IPS DF 6.9 (cell line): ENCODE results near the gene SLC4A7.

ENCODE experiments used
- DNase-seq: peaks from one replicate; pipeline ENCODE4 v3.0.0-alpha.2; 2013; ENCODE audit warnings: low read depth, low spot score
- H3K27ac ChIP-seq: one replicate; pipeline ENCODE4 v1.5.1; 2013; ENCODE audit warnings: low read length, control low read depth
- H3K27me3 ChIP-seq: 2 replicates; pipeline ENCODE4 v1.6.1; 2013; ENCODE audit warnings: mild to moderate bottlenecking, low read length; ENCODE audit not compliant: control insufficient read depth, insufficient read depth
- H3K36me3 ChIP-seq: 2 replicates; pipeline ENCODE4 v1.6.1; 2013; ENCODE audit warnings: low read length; ENCODE audit not compliant: control insufficient read depth, insufficient read depth
- H3K4me1 ChIP-seq: 2 replicates; pipeline ENCODE4 v1.6.1; 2013; ENCODE audit warnings: low read length; ENCODE audit not compliant: control insufficient read depth, insufficient read depth
- H3K4me3 ChIP-seq: 2 replicates; pipeline ENCODE4 v1.5.1; 2013; ENCODE audit warnings: mild to moderate bottlenecking, low read length
- H3K9me3 ChIP-seq: 2 replicates; pipeline ENCODE4 v1.6.1; 2013; ENCODE audit warnings: low read length, inconsistent platforms; ENCODE audit not compliant: control insufficient read depth, insufficient read depth
- WGBS: extraction: QIAGEN DNeasy Blood & Tissue Kit; methylation state at CpG from one replicate; pipeline ENCODE4 v1.1.7; 2013; ENCODE audit warnings: mixed read lengths, missing lambda C conversion rate; ENCODE audit not compliant: insufficient read length, insufficient coverage; 5-methylcytosine and 5-hydroxymethylcytosine counted together

Gene SLC4A7

GRCh38 chr3:27360113-27361078 is 123.8 kb downstream of the SLC4A7 start:
- Histone ChIP-seq H3K27ac (no peak overlapping the region), H3K4me3 (no peak overlapping the region), H3K4me1 (no peaks in the 10 kb centered on the region; the same call in 1 of the 2 replicates), H3K9me3 (no peaks in the 10 kb centered on the region), H3K27me3 (no peaks in the 10 kb centered on the region), H3K36me3 (no peaks in the 10 kb centered on the region)
- DNase-seq, result no peak
- no CpG with 5 or more reads among the region's 7 CpGs for WGBS

- no CpG with 5 or more reads among the region's 3 CpGs for WGBS
Observed at GRCh38 chr3:27358372-27358771, 125.8 kb downstream of the SLC4A7 start.

GRCh38 chr3:27357665-27358258 is 126.4 kb downstream of the SLC4A7 start:
- DNase-seq, result peak; percentile 50
- WGBS, result no CpG with 5 or more reads among the region's 1 CpG
- H3K36me3 ChIP-seq, result no peaks in the 10 kb centered on the region
- H3K27me3 ChIP-seq, result no peaks in the 10 kb centered on the region
- H3K27ac ChIP-seq, result no peak overlapping the region
- no peaks in the 10 kb centered on the region for H3K9me3 ChIP-seq
- H3K4me1 ChIP-seq, result no peaks in the 10 kb centered on the region; the same call in 1 of the 2 replicates
- H3K4me3 ChIP-seq, result no peak overlapping the region

More at GRCh38 chr3:27358372-27358771, 125.8 kb downstream of the SLC4A7 start:
- Histone ChIP-seq H3K4me3 (no peak overlapping the region), H3K27me3 (no peaks in the 10 kb centered on the region), H3K4me1 (no peaks in the 10 kb centered on the region; the same call in 1 of the 2 replicates), H3K36me3 (no peaks in the 10 kb centered on the region), H3K9me3 (no peaks in the 10 kb centered on the region), H3K27ac (no peak overlapping the region)
- no peak for DNase-seq

- no peaks in the 10 kb centered on the region for H3K27me3 ChIP-seq
- no peak overlapping the region for H3K4me3 ChIP-seq
- no CpG with 5 or more reads among the region's 3 CpGs for WGBS
- H3K36me3 ChIP-seq, result no peaks in the 10 kb centered on the region
- H3K9me3 ChIP-seq, result no peaks in the 10 kb centered on the region
- no peak for DNase-seq
- no peak overlapping the region for H3K27ac ChIP-seq
- H3K4me1 ChIP-seq, result no peaks in the 10 kb centered on the region; the same call in 1 of the 2 replicates
Observed at GRCh38 chr3:27356976-27357375, 127.2 kb downstream of the SLC4A7 start.

DNA sequence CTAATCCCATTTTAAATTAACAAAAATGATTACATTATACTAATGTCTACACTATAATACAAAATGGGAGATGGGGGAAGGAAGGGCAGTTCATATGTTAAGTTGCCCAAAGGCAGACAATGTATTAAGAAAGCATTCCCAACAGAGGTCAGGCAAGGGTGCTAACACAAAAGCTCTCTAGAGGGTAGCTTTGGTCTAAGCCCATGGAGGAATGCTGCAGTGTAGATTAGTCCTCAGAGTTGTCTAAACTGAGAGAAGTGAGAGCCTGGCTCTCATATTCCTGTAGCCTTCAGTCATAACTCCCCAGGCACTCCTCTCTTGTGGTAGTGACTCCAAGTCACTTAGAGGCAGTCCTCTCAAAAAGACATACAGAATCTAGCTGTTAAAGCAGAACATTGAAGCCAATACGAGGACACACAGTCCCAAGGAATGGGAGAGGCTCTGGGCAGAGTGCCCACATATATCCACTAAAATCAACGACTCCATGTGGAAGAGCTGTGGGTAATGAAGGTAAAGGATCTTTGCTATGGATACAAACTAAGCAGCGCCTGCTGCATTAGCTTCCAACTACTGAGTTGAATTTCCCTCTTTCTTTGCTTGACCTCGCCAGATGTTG is 129.5 kb downstream of the SLC4A7 start:
- no CpG with 5 or more reads among the region's 4 CpGs for WGBS
- Histone ChIP-seq H3K4me3 (no peak overlapping the region), H3K27me3 (no peaks in the 10 kb centered on the region), H3K4me1 (no peaks in the 10 kb centered on the region), H3K36me3 (no peaks in the 10 kb centered on the region), H3K9me3 (no peaks in the 10 kb centered on the region), H3K27ac (no peak overlapping the region)
- DNase-seq, result no peak

GRCh38 chr3:27354161-27354560 is 130.0 kb downstream of the SLC4A7 start:
- WGBS, result no CpG with 5 or more reads among the region's 5 CpGs
- Histone ChIP-seq H3K4me3 (no peak overlapping the region), H3K36me3 (no peaks in the 10 kb centered on the region), H3K27ac (no peak overlapping the region), H3K4me1 (no peaks in the 10 kb centered on the region), H3K27me3 (no peaks in the 10 kb centered on the region), H3K9me3 (no peaks in the 10 kb centered on the region)
- no peak for DNase-seq

DNA sequence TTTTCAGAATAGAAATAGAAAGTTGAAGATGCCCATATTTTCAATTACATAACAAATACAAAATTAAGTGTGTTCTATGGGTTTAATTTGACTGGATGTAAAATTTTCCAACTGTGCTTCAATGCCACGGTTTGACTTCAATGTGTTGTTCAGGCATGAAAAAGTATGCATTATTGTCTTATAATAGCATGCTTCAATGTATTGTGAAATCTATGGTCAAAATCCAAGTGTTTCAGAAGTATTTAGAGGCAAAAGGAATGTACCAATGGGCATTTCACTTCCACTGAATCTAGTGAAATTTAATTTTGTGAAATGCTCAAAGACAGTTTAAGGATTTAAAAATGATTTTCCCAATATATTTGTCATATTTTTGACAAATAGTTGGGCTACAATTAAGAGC is 131.0 kb downstream of the SLC4A7 start:
- Histone ChIP-seq H3K4me3 (no peak overlapping the region), H3K9me3 (no peaks in the 10 kb centered on the region), H3K27me3 (no peaks in the 10 kb centered on the region), H3K36me3 (no peaks in the 10 kb centered on the region), H3K4me1 (no peaks in the 10 kb centered on the region), H3K27ac (no peak overlapping the region)
- no CpG with 5 or more reads among the region's 1 CpG for WGBS
- DNase-seq, result no peak

DNA sequence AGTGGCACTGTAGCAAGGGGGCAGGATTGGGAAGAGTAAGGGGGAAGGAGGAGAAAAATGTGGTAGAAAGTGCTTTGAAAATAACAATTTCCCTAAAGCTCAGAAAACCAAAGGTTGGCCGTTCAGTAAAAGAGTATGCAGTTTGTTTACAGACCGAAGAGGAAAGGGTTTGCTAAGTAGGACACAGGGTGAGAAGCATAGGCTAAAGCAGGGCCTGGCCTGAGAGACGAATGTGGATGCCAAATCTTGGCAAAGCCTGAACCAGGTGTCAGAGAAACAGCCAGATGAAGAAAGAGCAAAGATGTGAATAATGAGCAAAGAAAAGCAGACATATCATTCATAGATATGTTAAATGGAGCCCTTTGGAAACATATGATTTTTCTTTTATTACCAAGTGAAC is 132.1 kb downstream of the SLC4A7 start:
- Histone ChIP-seq H3K27me3 (no peaks in the 10 kb centered on the region), H3K4me1 (no peaks in the 10 kb centered on the region), H3K36me3 (no peaks in the 10 kb centered on the region), H3K9me3 (no peaks in the 10 kb centered on the region), H3K4me3 (no peak overlapping the region), H3K27ac (no peak overlapping the region)
- no peak for DNase-seq
- no CpG with 5 or more reads among the region's 3 CpGs for WGBS

DNA sequence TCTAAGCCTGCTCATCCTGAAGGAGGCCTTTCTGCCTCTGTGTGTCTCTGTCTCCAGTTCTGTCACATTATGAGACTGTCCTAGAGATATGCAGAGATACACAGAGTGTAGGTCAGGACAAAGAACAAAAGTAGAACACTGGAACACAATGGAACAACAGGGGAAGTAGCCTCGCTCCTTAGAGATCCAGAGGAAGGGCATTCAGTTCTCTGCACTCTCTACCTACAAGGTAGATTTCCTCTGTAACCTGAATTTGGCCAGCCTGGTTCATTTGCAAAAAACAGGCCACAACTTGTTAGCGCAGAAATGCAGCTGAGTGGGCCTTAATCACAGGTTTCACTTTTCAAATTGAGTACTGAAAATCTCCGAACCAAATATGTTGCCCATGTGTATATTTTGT is 134.4 kb downstream of the SLC4A7 start:
- no CpG with 5 or more reads among the region's 3 CpGs for WGBS
- H3K27ac ChIP-seq, result no peak overlapping the region
- no peak for DNase-seq
- no peaks in the 10 kb centered on the region for H3K9me3 ChIP-seq
- H3K36me3 ChIP-seq, result no peaks in the 10 kb centered on the region
- no peaks in the 10 kb centered on the region for H3K4me1 ChIP-seq
- H3K4me3 ChIP-seq, result no peak overlapping the region
- H3K27me3 ChIP-seq, result no peaks in the 10 kb centered on the region

- Histone ChIP-seq H3K27ac (no peak overlapping the region), H3K4me3 (no peak overlapping the region), H3K27me3 (no peaks in the 10 kb centered on the region), H3K36me3 (no peaks in the 10 kb centered on the region), H3K4me1 (no peaks in the 10 kb centered on the region), H3K9me3 (no peaks in the 10 kb centered on the region)
- WGBS, result no CpG with 5 or more reads among the region's 11 CpGs
- no peak for DNase-seq
Observed at GRCh38 chr3:27345959-27346865, 138.0 kb downstream of the SLC4A7 start.
